ENCODE measurements around the gene SH2D5.

The SH2D5 gene
- long read RNA-seq: 0 reads

- peak within 1 kb of the TSS; percentile 54 for H3K4me3 ChIP-seq (replicated peaks; ENCODE audit: insufficient read depth, low read length)
- no peak for TF ChIP-seq GABPA (IDR thresholded peaks at IDR 0.05; ENCODE audit: low read depth)
- TF ChIP-seq CTCF (IDR thresholded peaks at IDR 0.05; ENCODE audit: insufficient read depth, low read length): peak; percentile 26
- H3K27me3 ChIP-seq (ENCODE audit: insufficient read depth, poor library complexity, severe bottlenecking): peaks cover 42% of the 10 kb centered on the region
- no peak within 1 kb of the TSS for H3K27ac ChIP-seq (replicated peaks)
- DNase-seq (ENCODE audit: low read depth in 1 of 2, low spot score in 1 of 2): peak; percentile 69 to 73
Observed at GRCh38 chr1:20732588-20733359, at the start of gene SH2D5. Gene SH2D5, minus strand, starts transcription at chr1:20732703. Its CDS starts 4,659 bp downstream, at chr1:20728044.

GRCh38 chr1:20775700-20776099, 43.2 kb upstream of the SH2D5 start:
- Histone ChIP-seq H3K27me3 (ENCODE audit: insufficient read depth, poor library complexity, severe bottlenecking) (no peaks in the 10 kb centered on the region), H3K4me3 (replicated peaks; ENCODE audit: insufficient read depth, low read length) (no peak overlapping the region), H3K27ac (replicated peaks) (no peak overlapping the region)
- TF ChIP-seq CTCF (IDR thresholded peaks at IDR 0.05; ENCODE audit: insufficient read depth, low read length): no peak
- TF ChIP-seq GABPA (IDR thresholded peaks at IDR 0.05; ENCODE audit: low read depth): no peak
- no peak for TF ChIP-seq REST (IDR thresholded peaks at IDR 0.05; ENCODE audit: insufficient replicate concordance, low read depth)
- TF ChIP-seq SPI1 (IDR thresholded peaks at IDR 0.05; ENCODE audit: borderline replicate concordance, low read depth): no peak
- TF ChIP-seq POLR2AphosphoS5 (IDR thresholded peaks at IDR 0.05; ENCODE audit: low read depth): no peak
- no peak for DNase-seq (ENCODE audit: low read depth in 1 of 2, low spot score in 1 of 2)

- Histone ChIP-seq H3K27me3 (ENCODE audit: insufficient read depth, poor library complexity, severe bottlenecking) (no peaks in the 10 kb centered on the region), H3K27ac (replicated peaks) (no peak overlapping the region), H3K4me3 (replicated peaks; ENCODE audit: insufficient read depth, low read length) (no peak overlapping the region)
- DNase-seq (ENCODE audit: low read depth in 1 of 2, low spot score in 1 of 2): no peak
- TF ChIP-seq REST (IDR thresholded peaks at IDR 0.05; ENCODE audit: insufficient replicate concordance, low read depth): no peak
Observed at GRCh38 chr1:20771780-20772179, 39.3 kb upstream of the SH2D5 start.

GRCh38 chr1:20770314-20771087, 38.0 kb upstream of the SH2D5 start:
- Histone ChIP-seq H3K27ac (replicated peaks) (no peak overlapping the region), H3K4me3 (replicated peaks; ENCODE audit: insufficient read depth, low read length) (no peak overlapping the region), H3K27me3 (ENCODE audit: insufficient read depth, poor library complexity, severe bottlenecking) (no peaks in the 10 kb centered on the region)
- no peak for DNase-seq (ENCODE audit: low read depth in 1 of 2, low spot score in 1 of 2)
- TF ChIP-seq REST (IDR thresholded peaks at IDR 0.05; ENCODE audit: insufficient replicate concordance, low read depth) (no peak), POLR2AphosphoS5 (IDR thresholded peaks at IDR 0.05; ENCODE audit: low read depth) (no peak), SPI1 (IDR thresholded peaks at IDR 0.05; ENCODE audit: borderline replicate concordance, low read depth) (no peak), CTCF (IDR thresholded peaks at IDR 0.05; ENCODE audit: insufficient read depth, low read length) (no peak), GABPA (IDR thresholded peaks at IDR 0.05; ENCODE audit: low read depth) (no peak)
